Measurements from ENCODE around the gene SEMA6B. TPM values are rescaled to one million over a fixed set of nuclear protein-coding genes. Genes with fewer than 3 reads are reported as not detected.

SEMA6B gene
- total RNA-seq, 1 donor from 2014 or later = 25.3 TPM

GRCh38 chr19:4493104-4493928, 66.2 kb downstream of the SEMA6B start:
- H3K4me1 Mint-ChIP-seq = no peaks in the 10 kb centered on the region
- H3K36me3 Mint-ChIP-seq (ENCODE audit: low read depth) = peaks cover 7% of the 10 kb centered on the region
- H3K9me3 Mint-ChIP-seq = no peaks in the 10 kb centered on the region
- H3K4me3 Mint-ChIP-seq = no peak overlapping the region
- no peak overlapping the region for H3K27ac Mint-ChIP-seq (ENCODE audit: unreplicated experiment)
- no peaks in the 10 kb centered on the region for H3K27me3 Mint-ChIP-seq (ENCODE audit: low read depth)
- TF ChIP-seq, protein P1, sequence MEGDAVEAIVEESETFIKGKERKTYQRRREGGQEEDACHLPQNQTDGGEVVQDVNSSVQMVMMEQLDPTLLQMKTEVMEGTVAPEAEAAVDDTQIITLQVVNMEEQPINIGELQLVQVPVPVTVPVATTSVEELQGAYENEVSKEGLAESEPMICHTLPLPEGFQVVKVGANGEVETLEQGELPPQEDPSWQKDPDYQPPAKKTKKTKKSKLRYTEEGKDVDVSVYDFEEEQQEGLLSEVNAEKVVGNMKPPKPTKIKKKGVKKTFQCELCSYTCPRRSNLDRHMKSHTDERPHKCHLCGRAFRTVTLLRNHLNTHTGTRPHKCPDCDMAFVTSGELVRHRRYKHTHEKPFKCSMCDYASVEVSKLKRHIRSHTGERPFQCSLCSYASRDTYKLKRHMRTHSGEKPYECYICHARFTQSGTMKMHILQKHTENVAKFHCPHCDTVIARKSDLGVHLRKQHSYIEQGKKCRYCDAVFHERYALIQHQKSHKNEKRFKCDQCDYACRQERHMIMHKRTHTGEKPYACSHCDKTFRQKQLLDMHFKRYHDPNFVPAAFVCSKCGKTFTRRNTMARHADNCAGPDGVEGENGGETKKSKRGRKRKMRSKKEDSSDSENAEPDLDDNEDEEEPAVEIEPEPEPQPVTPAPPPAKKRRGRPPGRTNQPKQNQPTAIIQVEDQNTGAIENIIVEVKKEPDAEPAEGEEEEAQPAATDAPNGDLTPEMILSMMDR (conservative IDR thresholded peaks at IDR 0.05) = no peak
- DNase-seq (ENCODE audit: low read depth, low spot score) = no peak

Other genes with a start within 250 kb of the SEMA6B start
- gene STAP2, start 220.9 kb downstream of the SEMA6B start, total RNA-seq = 4.1 and 5.0 TPM in 2 replicates
- 45.3 and 45.6 TPM in 2 replicates for gene MPND, start 216.1 kb downstream of the SEMA6B start, total RNA-seq
- 85.9 and 95.3 TPM in 2 replicates for gene SH3GL1, start 159.1 kb downstream of the SEMA6B start, total RNA-seq
- 117 and 120 TPM in 2 replicates for gene CHAF1A, start 157.0 kb downstream of the SEMA6B start, total RNA-seq
- gene UBXN6, start 101.9 kb downstream of the SEMA6B start, total RNA-seq = 39.5 and 40.9 TPM in 2 replicates
- gene HDGFL2, start 87.4 kb downstream of the SEMA6B start, total RNA-seq = 103 and 110 TPM in 2 replicates
- 0.30 and 0.47 TPM in 2 replicates for gene PLIN4, start 41.2 kb downstream of the SEMA6B start, total RNA-seq
- gene PLIN5, start 24.5 kb downstream of the SEMA6B start, total RNA-seq = 4.8 TPM in 2 replicates
- 0.09 TPM in 2 replicates for gene LRG1, start 19.6 kb downstream of the SEMA6B start, total RNA-seq
- 7.0 and 8.0 TPM in 2 replicates for gene TNFAIP8L1, start 79.8 kb upstream of the SEMA6B start, total RNA-seq
- gene MYDGF, start 110.7 kb upstream of the SEMA6B start, total RNA-seq = 45.4 and 48.8 TPM in 2 replicates
- 46.8 and 48.0 TPM in 2 replicates for gene DPP9, start 164.2 kb upstream of the SEMA6B start, total RNA-seq
- gene FEM1A, start 232.1 kb upstream of the SEMA6B start, total RNA-seq = 16.9 and 17.3 TPM in 2 replicates